ENCODE results near the gene EIF3K.
"Not testable (repeated sequence)": the region's sequence is repeated elsewhere in the genome, so short reads cannot be mapped to it uniquely, and the experiment has no call there.

EIF3K gene, protein sequence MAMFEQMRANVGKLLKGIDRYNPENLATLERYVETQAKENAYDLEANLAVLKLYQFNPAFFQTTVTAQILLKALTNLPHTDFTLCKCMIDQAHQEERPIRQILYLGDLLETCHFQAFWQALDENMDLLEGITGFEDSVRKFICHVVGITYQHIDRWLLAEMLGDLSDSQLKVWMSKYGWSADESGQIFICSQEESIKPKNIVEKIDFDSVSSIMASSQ

DNA sequence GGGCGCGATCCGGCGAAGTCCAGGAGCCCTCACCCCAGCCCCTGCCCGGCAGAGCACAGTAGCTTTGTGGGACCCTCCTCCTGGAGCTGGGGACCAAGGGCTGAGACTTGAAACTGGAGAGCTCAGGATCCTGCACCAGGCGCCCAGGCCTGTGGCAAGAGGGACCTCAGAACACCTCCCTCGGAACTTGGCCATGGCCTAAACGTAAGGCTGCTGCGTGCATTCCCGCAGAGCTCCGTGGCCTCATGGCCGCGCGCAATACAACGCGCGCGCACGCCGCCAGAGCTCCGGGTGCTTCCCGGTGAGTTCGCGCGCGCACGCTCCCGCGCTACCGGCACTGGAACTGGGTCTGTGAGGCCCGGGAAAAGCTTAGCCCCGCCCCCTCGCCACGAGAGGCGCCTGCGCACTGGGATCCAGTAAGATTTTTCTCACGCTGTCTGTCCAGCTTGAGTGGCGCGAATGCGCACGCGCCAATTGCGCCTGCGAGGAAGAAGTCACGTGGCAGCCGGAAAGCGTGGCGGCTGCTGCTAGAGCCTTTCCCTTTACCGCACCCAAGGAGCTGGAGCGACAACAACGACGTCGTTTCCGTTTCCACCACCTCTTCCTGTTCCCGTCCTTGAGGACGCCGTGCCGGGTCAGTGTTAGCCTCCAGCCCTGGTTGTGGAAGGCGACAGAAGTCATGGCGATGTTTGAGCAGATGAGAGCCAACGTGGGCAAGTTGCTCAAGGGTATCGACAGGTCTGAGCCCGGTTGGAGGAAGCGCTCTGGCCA is at the start of gene EIF3K:
Gene EIF3K, plus strand, starts transcription at position 599 of the 771 bp plus-strand sequence. Its CDS starts 81 bp downstream, at position 680.
- POLR2A ChIA-PET = interaction anchor here (0.6 to 3.0 kb wide), 34 partner anchors 9 to 313 kb away, joined by 3 to 39 read pairs (median 5); partner anchors contain the start of genes ACTN4, FAM98C, GGN and NFKBIB
- TF ChIP-seq FOXM1 (IDR thresholded peaks at IDR 0.05; ENCODE audit: borderline replicate concordance) (no peak), BHLHE40 (IDR thresholded peaks at IDR 0.05; ENCODE audit: borderline replicate concordance) (no peak), ELF4 (IDR thresholded peaks at IDR 0.05) (peak; percentile 26), FOXA1 (IDR thresholded peaks at IDR 0.05) (no peak), LEF1 (IDR thresholded peaks at IDR 0.05; ENCODE audit: borderline replicate concordance) (no peak), CTBP1 (IDR thresholded peaks at IDR 0.05; ENCODE audit: borderline replicate concordance) (no peak), ARNT (IDR thresholded peaks at IDR 0.05) (no peak), SUZ12 (IDR thresholded peaks at IDR 0.05) (no peak), NFRKB (IDR thresholded peaks at IDR 0.05) (no peak), L3MBTL2 (conservative IDR thresholded peaks at IDR 0.05) (peak; percentile 61), TARDBP (IDR thresholded peaks at IDR 0.05) (no peak), SP1 (IDR thresholded peaks at IDR 0.05) (no peak), FOXK2 (IDR thresholded peaks at IDR 0.05) (no peak), HDGF (IDR thresholded peaks at IDR 0.05; ENCODE audit: borderline replicate concordance) (no peak), ZNF384 (IDR thresholded peaks at IDR 0.05) (no peak)
- TF ChIP-seq, protein P1, sequence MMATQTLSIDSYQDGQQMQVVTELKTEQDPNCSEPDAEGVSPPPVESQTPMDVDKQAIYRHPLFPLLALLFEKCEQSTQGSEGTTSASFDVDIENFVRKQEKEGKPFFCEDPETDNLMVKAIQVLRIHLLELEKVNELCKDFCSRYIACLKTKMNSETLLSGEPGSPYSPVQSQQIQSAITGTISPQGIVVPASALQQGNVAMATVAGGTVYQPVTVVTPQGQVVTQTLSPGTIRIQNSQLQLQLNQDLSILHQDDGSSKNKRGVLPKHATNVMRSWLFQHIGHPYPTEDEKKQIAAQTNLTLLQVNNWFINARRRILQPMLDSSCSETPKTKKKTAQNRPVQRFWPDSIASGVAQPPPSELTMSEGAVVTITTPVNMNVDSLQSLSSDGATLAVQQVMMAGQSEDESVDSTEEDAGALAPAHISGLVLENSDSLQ (IDR thresholded peaks at IDR 0.05) = peak; percentile 87
- DNase-seq (ENCODE audit: extremely low spot score) = peak; percentile 99
- CTCF ChIA-PET = interaction anchor here (0.5 to 1.1 kb wide), 3 partner anchors 8 to 18 kb away, joined by 3 to 4 read pairs (median 4); no protein-coding TSS in a partner anchor

DNA sequence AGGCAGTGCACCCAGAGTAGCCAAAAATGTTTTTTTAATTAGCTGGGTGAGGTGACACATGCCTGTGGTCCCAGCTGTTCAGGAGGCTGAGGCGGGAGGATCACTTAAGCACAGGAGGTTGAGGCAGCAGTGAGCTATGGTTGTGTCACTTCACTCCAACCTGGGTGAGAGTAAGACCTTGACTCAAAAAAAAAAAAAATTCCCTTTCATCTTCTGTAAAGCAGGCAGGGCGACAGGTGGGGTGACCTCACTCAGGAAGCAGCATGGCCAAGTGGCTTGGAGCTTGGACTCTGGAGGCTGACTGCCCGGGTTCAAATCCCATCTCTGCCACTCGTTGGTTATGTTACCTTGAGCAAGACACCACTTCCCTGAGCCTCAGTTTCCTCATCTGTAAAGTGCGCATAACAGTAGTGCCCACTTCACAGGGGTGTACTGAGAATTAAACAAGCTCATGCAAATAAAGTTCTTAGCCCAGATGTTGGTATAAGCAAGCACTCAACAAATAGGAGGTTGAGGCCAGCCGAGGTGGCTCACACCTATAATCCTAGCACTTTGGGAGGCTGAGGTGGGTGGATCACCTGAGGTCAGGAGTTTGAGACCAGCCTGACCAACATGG is 49.5 kb upstream of the EIF3K start:
- POLR2A ChIA-PET = interaction anchor here (2.2 kb wide), 1 partner anchor 49 kb away, joined by 11 read pairs; the partner anchor contains the start of gene EIF3K

DNA sequence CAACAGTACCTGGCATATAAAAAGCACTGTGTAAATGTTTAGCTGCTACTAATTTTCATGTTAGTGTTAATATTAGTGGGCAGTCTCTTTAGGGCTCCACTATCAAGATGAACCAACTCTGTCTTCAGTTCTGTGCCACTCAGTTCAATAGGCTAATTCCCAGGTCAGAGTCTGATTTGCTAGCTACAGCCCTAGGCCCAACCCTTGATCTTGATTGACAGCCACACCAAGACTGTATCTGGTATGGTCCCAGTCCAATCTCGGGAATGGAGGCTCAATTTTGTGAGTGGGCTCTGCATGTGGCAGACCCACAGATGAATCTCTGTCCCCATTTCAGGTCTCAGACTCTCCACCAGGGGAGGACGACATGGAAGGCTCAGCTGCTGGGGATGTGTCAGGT is 47.3 kb upstream of the EIF3K start:
- CTCF ChIA-PET = no interaction called here
- TF ChIP-seq TARDBP (IDR thresholded peaks at IDR 0.05) = no peak
- TF ChIP-seq, protein P1 (IDR thresholded peaks at IDR 0.05) = peak; percentile 88
- POLR2A ChIA-PET = no interaction called here
- DNase-seq (ENCODE audit: extremely low spot score) = no peak

More for the DNA sequence above, 49.5 kb upstream of the EIF3K start:
- TF ChIP-seq SP1 (IDR thresholded peaks at IDR 0.05) (no peak), NFRKB (IDR thresholded peaks at IDR 0.05) (no peak), FOXK2 (IDR thresholded peaks at IDR 0.05) (no peak), SUZ12 (IDR thresholded peaks at IDR 0.05) (no peak), FOXM1 (IDR thresholded peaks at IDR 0.05; ENCODE audit: borderline replicate concordance) (no peak)
- CTCF ChIA-PET = interaction anchor here (1.5 kb wide), 1 partner anchor 67 kb away, joined by 3 read pairs; no protein-coding TSS in a partner anchor
- no peak for DNase-seq (ENCODE audit: extremely low spot score)

- ChIA-PET POLR2A (interaction anchor here (1.7 kb wide), 1 partner anchor 41 kb away, joined by 6 read pairs; the partner anchor contains the start of gene EIF3K), CTCF (interaction anchor here (1.2 kb wide), 1 partner anchor 59 kb away, joined by 3 read pairs; no protein-coding TSS in a partner anchor)
- TF ChIP-seq NFRKB (IDR thresholded peaks at IDR 0.05) (no peak), LEF1 (IDR thresholded peaks at IDR 0.05; ENCODE audit: borderline replicate concordance) (no peak), FOXM1 (IDR thresholded peaks at IDR 0.05; ENCODE audit: borderline replicate concordance) (no peak), SUZ12 (IDR thresholded peaks at IDR 0.05) (no peak), L3MBTL2 (conservative IDR thresholded peaks at IDR 0.05) (no peak)
- DNase-seq (ENCODE audit: extremely low spot score) = no peak
Measured at GRCh38 chr19:38577826-38578225, 41.2 kb upstream of the EIF3K start.

- CTCF ChIA-PET; DNase-seq (ENCODE audit: extremely low spot score): not testable (repeated sequence)
- POLR2A ChIA-PET = interaction anchor here (1.7 kb wide), 1 partner anchor 40 kb away, joined by 6 read pairs; the partner anchor contains the start of gene EIF3K
Measured at GRCh38 chr19:38579304-38579703, 39.7 kb upstream of the EIF3K start.

GRCh38 chr19:38580080-38580479 is 38.9 kb upstream of the EIF3K start:
- DNase-seq (ENCODE audit: extremely low spot score) = no peak
- TF ChIP-seq TARDBP (IDR thresholded peaks at IDR 0.05) (no peak), ZNF384 (IDR thresholded peaks at IDR 0.05) (no peak), ELF4 (IDR thresholded peaks at IDR 0.05) (no peak), FOXM1 (IDR thresholded peaks at IDR 0.05; ENCODE audit: borderline replicate concordance) (no peak), L3MBTL2 (conservative IDR thresholded peaks at IDR 0.05) (no peak), LEF1 (IDR thresholded peaks at IDR 0.05; ENCODE audit: borderline replicate concordance) (no peak), CTBP1 (IDR thresholded peaks at IDR 0.05; ENCODE audit: borderline replicate concordance) (no peak), HDGF (IDR thresholded peaks at IDR 0.05; ENCODE audit: borderline replicate concordance) (no peak), NFRKB (IDR thresholded peaks at IDR 0.05) (no peak), SUZ12 (IDR thresholded peaks at IDR 0.05) (no peak)
- TF ChIP-seq, protein P1 (IDR thresholded peaks at IDR 0.05) = no peak
- ChIA-PET POLR2A (no interaction called here), CTCF (interaction anchor here (0.6 kb wide), 1 partner anchor 100 kb away, joined by 3 read pairs; no protein-coding TSS in a partner anchor)

All from HEK293T (cell line).